ENCODE data around the gene PUS1. TPM values are rescaled to one million over a fixed set of nuclear protein-coding genes. Genes with fewer than 3 reads are reported as not detected.

The PUS1 gene
- total and polyA plus RNA-seq, 2 of the 4 experiments (the other 2 are of a cell fraction), result 14.0 to 36.7 TPM

DNA sequence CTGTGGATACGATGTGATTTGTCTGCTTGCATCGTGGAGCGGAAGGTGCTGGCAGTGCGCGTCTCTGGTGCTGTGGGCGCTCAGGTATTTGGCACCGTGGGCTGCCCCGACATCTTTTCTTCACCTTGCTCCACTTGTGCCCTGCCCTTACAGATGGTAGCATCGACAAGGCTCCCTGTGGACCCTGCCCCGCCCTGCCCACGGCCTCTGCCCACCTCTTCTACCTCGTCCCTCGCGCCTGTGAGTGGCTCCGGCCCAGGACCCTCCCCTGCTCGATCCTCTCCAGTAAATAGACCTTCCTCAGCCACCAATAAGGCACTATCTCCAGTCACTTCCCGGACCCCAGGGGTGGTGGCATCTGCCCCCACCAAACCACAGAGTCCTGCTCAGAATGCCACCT lies 57.3 kb downstream of the PUS1 start:
- DNase-seq (no peak), ATAC-seq (ENCODE audit: low read depth) (no peak)
- Histone ChIP-seq H2AK5ac (ENCODE audit: low read depth, low read length) (no peak overlapping the region), H3K27me3 (ENCODE audit: control insufficient read depth, insufficient read depth, low read length) (no peaks in the 10 kb centered on the region), H4K91ac (ENCODE audit: insufficient read depth, low read depth, low read length) (no peak overlapping the region), H3K4ac (ENCODE audit: low read depth, low read length) (no peak overlapping the region), H3K9me1 (ENCODE audit: insufficient read depth, low read length) (peaks cover 3% of the 10 kb centered on the region; the same call in 1 of the 2 replicates), H2BK5ac (ENCODE audit: low read depth, low read length, poor library complexity, severe bottlenecking) (no peak overlapping the region), H3K27ac (ENCODE audit: insufficient read depth, low read length) (no peak overlapping the region), H4K5ac (ENCODE audit: low read depth, low read length) (no peak overlapping the region), H3K18ac (ENCODE audit: low read depth, low read length) (no peak overlapping the region), H2BK15ac (ENCODE audit: low read depth, low read length) (no peak overlapping the region), H3K36me3 (ENCODE audit: control insufficient read depth, insufficient read depth, low read length) (peaks cover 63% of the 10 kb centered on the region), H3K9me3 (ENCODE audit: control insufficient read depth, insufficient read depth, low read length) (no peaks in the 10 kb centered on the region), H3K4me2 (ENCODE audit: low read depth, low read length) (no peak overlapping the region), H3K56ac (ENCODE audit: extremely low read depth, insufficient read depth, low read length) (no peak overlapping the region), H2AFZ (replicated peaks; ENCODE audit: low read length, poor library complexity) (no peak overlapping the region), H2BK20ac (ENCODE audit: low read depth, low read length) (no peak overlapping the region), H2BK120ac (ENCODE audit: low read depth, low read length) (no peak overlapping the region), H3K4me3 (ENCODE audit: insufficient read depth, low read depth, low read length) (no peak overlapping the region), H3K14ac (replicated peaks; ENCODE audit: low read depth, low read length) (no peak overlapping the region), H2AK9ac (replicated peaks; ENCODE audit: low read depth, low read length, poor library complexity) (no peak overlapping the region), H3K9ac (ENCODE audit: low read depth, low read length) (no peak overlapping the region), H3K23ac (ENCODE audit: low read depth, low read length) (no peak overlapping the region), H3K79me1 (ENCODE audit: low read depth in 1 of 2, low read length in 2 of 2) (peaks cover 3 to 21% of the 10 kb centered on the region in 2 experiments; a peak in 2 of 4 replicates), H4K20me1 (ENCODE audit: insufficient read depth, low read length) (no peaks in the 10 kb centered on the region), H3K4me1 (ENCODE audit: control insufficient read depth, insufficient read depth, low read length) (0 out of 2 replicates have a peak, but pooled peaks cover 2% of the 10 kb centered on the region), H4K8ac (ENCODE audit: low read depth in 2 of 2, low read length in 2 of 2) (no peak overlapping the region)
- BruUV-seq (replicated peaks), result no TSS peak
- in situ Hi-C loops (cut with MboI; ENCODE audit: low sequenced_read_pairs), result no loop called here
- dilution Hi-C loops (cut with HindIII; ENCODE audit: low sequenced_read_pairs, unreplicated experiment), result no loop called here
- 95% methylated on average over 12 of the region's 17 CpGs; no CpG with 5 or more reads in 1 of the 2 experiments for WGBS, 2 experiments (ENCODE audit: extremely low coverage in 2 of 2, insufficient read length in 1 of 2)
- no peak for TF ChIP-seq MAZ (IDR thresholded peaks at IDR 0.05; ENCODE audit: borderline replicate concordance, low read depth, low read length)
- TF ChIP-seq SMC3 (IDR thresholded peaks at IDR 0.05; ENCODE audit: low read depth, low read length), result no peak
- TF ChIP-seq POLR2A (IDR thresholded peaks at IDR 0.05; ENCODE audit: low read depth, low read length), result no peak
- TF ChIP-seq MAFK (IDR thresholded peaks at IDR 0.05; ENCODE audit: low read depth, low read length), result no peak
- no peak for TF ChIP-seq RAD21 (IDR thresholded peaks at IDR 0.05; ENCODE audit: low read length)
- TF ChIP-seq, protein P1, sequence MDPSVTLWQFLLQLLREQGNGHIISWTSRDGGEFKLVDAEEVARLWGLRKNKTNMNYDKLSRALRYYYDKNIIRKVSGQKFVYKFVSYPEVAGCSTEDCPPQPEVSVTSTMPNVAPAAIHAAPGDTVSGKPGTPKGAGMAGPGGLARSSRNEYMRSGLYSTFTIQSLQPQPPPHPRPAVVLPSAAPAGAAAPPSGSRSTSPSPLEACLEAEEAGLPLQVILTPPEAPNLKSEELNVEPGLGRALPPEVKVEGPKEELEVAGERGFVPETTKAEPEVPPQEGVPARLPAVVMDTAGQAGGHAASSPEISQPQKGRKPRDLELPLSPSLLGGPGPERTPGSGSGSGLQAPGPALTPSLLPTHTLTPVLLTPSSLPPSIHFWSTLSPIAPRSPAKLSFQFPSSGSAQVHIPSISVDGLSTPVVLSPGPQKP (IDR thresholded peaks at IDR 0.05; ENCODE audit: borderline replicate concordance, low read depth, low read length), result no peak
- no peak for TF ChIP-seq FOS (IDR thresholded peaks at IDR 0.05; ENCODE audit: low read depth, low read length)
- TF ChIP-seq, protein P2, sequence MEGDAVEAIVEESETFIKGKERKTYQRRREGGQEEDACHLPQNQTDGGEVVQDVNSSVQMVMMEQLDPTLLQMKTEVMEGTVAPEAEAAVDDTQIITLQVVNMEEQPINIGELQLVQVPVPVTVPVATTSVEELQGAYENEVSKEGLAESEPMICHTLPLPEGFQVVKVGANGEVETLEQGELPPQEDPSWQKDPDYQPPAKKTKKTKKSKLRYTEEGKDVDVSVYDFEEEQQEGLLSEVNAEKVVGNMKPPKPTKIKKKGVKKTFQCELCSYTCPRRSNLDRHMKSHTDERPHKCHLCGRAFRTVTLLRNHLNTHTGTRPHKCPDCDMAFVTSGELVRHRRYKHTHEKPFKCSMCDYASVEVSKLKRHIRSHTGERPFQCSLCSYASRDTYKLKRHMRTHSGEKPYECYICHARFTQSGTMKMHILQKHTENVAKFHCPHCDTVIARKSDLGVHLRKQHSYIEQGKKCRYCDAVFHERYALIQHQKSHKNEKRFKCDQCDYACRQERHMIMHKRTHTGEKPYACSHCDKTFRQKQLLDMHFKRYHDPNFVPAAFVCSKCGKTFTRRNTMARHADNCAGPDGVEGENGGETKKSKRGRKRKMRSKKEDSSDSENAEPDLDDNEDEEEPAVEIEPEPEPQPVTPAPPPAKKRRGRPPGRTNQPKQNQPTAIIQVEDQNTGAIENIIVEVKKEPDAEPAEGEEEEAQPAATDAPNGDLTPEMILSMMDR (conservative IDR thresholded peaks at IDR 0.05; ENCODE audit: low read depth, low read length), result no peak
- TF ChIP-seq, protein P3, sequence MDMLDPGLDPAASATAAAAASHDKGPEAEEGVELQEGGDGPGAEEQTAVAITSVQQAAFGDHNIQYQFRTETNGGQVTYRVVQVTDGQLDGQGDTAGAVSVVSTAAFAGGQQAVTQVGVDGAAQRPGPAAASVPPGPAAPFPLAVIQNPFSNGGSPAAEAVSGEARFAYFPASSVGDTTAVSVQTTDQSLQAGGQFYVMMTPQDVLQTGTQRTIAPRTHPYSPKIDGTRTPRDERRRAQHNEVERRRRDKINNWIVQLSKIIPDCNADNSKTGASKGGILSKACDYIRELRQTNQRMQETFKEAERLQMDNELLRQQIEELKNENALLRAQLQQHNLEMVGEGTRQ (IDR thresholded peaks at IDR 0.05; ENCODE audit: low read depth, low read length), result no peak
- no peak for TF ChIP-seq RCOR1 (IDR thresholded peaks at IDR 0.05; ENCODE audit: insufficient replicate concordance, low read length)
- TF ChIP-seq NFE2L2 (IDR thresholded peaks at IDR 0.05; ENCODE audit: low read depth, low read length), result no peak
- no peak for TF ChIP-seq CEBPB (IDR thresholded peaks at IDR 0.05; ENCODE audit: low read depth, low read length)
- no peak for TF ChIP-seq BHLHE40 (IDR thresholded peaks at IDR 0.05; ENCODE audit: low read depth, low read length)
- no peak for TF ChIP-seq MXI1 (IDR thresholded peaks at IDR 0.05; ENCODE audit: borderline replicate concordance, low read depth, low read length)
- no peak for TF ChIP-seq RFX5 (IDR thresholded peaks at IDR 0.05; ENCODE audit: low read depth, low read length)
- no peak for TF ChIP-seq CHD1 (IDR thresholded peaks at IDR 0.05; ENCODE audit: low read depth, low read length)
- ChIA-PET POLR2A (ENCODE audit: unreplicated experiment) (no interaction called here), CTCF (no interaction called here)
- intact Hi-C loops (cut with micrococcal nuclease), result no loop called here

Data from IMR-90 (cell line).